Posterior cingulate gyrus (tissue), 11 donors: ENCODE data around the gene AHRR.

Experiments used
- DNase-seq, 10 donors: peaks; one replicate each; pipeline versions ENCODE4 v3.0.0 to v3.0.0-alpha.2; 2020 to 2021; ENCODE audit warnings: mixed read lengths in 3 of 10
- intact Hi-C: fragments of 100-400 bp; cut with DNase I; formaldehyde crosslinking; loops from one replicate; pipeline ENCODE4 v1.15.1; 2023

Gene AHRR

DNA sequence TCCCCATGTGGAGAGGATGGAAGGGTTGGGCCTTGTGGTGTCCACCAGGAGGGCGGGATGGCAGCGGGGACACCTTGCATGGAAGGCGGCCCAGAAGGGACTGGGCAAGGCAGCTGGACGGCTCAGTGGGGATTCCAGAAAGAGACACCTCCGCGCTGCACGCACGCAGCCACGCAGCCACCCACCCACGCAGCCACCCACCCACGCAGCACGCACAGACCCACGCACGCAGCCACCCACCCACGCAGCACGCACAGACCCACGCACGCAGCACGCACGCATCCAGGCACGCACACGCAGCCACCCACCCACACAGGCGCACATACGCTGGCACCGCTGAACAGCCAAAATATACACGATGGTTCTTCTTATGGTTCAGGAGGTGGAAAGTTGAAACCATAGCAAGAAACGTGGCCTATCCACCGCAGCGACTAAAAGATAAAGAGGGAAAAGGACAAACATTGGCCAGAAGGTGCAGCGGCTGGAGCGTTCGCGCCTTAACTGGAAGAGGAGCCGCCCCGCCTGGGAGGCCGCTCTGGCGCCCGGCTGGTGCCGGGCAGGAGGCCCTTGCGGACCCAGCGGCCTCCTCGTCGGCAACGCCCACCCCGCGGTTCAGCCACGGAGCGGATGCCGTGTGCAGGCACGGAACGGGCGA, 99.2 kb downstream of the AHRR start:
- intact Hi-C loops, result no loop called here
- peak in 2 of 10 donors; percentile 9 to 84 for DNase-seq

DNA sequence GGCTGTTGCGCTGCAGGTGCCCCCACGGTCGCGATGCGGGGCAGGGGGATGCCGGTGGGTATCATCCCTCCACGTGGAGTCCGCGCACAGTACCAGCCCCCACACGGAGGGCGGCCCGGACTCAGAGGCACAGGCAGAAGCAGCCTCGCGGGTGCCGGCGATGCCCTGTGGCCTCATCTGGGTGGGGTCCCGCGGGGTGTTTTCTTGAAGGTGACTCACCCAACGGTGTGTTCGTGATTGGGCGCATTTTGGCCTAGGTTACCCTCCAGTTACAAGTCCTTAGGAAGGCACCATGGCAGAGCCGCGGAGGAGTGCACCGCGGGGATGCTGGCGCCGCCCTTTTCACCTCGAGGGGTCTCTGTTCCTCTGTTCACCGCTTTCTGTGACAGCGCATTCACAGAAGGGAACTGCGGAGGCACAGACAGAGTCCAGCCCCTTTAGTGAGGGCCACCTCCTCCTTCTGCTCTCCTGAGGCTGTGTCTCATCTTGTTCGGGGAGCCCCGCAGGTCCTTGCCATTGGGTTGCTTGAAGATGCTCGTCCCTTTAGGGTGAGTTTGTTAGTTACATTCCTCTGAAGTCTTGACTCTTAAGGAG, 99.9 kb downstream of the AHRR start:
- DNase-seq, result peak in 2 of 10 donors; percentile 4 to 75
- intact Hi-C loops, result no loop called here

DNA sequence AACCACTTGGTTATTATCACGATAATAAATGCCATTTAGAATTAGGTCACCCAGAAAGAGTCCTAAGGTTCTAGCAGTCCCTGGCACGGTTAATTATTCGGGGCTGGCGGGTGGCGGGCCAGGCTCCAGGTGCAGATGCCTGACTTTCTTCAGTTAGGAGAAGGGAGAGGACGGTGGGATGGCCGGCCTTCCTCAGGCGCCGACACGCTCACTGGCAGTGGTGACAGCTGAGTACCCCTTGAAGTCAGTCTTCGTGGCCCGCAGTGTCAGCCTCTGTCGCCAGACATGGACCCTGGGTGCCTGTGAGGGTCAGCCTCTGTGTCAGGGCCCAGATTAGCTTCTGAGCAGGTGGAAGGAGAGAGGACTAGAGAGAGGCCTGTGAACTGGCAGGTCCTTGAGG, 100.4 kb downstream of the AHRR start:
- intact Hi-C loops, result no loop called here
- DNase-seq, result peak in 3 of 10 donors; percentile 5 to 80 (median 76)

DNA sequence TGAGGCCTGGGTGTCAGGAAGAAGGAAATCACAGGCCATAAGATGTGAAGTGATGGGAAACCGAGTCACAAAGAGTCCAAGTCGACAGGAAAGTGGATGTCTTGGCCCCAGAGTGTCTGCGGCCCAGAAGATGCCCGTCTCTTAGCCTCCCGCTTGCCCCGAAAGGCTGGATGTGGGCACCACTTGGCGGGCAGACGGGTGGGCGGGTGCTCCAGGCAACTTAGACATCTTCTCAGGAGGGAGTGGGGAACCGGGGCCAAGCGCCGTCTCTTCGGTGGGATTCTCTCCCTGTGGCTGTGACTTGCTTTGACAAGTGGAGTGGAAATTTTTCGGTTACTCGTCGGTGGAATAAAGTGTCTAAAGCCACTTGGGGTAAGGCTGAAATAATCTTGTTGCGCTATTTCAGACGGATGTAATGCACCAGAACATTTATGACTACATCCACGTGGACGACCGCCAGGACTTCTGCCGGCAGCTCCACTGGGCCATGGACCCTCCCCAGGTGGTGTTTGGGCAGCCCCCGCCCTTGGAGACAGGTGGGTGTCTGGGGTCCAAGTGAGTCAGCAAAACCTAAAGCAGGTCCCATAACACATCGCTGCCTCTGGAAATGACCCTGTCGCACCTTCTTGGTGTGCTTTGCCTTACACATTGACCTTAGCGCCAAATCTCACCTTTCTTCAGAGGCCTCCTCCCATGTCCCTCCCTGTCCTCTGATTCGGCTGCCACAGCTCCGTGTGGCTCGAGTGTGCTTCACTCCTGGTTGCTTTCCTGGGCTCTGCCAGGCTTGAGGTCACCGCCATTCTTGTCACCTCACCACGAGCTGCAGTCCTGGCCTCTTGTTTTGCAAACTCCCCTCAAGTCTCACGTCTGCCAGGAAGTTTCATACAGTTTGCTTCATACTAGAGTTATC, 101.1 kb downstream of the AHRR start:
- DNase-seq, result peak in 4 of 10 donors; percentile 5 to 77 (median 42)
- intact Hi-C loops, result no loop called here

DNA sequence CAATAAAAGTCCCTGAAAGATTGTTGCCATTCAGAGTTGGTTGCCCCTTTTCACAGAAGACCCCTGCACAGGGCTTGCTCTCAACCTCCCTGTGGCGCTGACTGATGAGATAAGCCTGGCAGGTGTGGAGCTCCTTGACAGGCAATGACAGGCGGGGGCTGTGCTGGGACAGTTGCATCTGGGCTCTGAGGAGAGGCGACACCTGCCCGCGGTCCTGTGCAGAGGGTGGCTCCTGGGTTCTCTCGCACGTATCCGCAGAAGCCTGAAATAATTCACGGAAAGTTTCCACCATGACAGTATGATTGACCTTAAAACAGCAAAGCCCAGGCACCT, 101.7 kb downstream of the AHRR start:
- DNase-seq, result peak in 4 of 10 donors; percentile 7 to 76 (median 31)

DNA sequence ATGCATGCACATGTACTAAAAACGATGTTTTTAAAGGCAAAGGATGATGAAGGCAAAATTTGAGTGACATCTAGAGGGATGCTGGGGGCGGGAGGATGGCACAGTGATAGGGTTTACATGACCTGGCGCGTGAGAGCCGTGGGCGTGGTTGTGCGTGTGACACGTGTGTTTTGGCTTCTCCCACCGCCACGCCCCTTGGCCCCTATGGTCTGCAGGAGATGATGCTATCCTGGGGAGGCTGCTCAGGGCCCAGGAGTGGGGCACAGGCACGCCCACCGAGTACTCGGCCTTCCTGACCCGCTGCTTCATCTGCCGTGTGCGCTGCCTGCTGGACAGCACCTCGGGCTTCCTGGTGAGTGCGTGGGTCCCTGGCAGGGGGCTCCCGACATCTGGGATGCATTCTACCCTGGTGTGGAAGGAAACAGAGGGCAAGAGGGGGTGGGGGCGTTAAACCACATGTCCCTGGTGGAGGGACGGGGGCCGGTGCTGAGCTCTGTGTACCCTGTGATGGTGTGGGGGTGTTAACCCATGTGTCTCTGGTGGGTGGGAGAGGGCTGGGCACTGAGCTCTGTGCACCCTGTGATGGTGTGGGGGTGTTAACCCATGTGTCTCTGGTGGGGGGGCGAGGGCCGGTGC, 102.2 kb downstream of the AHRR start:
- DNase-seq, result peak in 3 of 10 donors; percentile 13 to 74 (median 59)
- intact Hi-C loops, result no loop called here

More for the DNA sequence above, 101.7 kb downstream of the AHRR start:
- intact Hi-C loops, result no loop called here

DNA sequence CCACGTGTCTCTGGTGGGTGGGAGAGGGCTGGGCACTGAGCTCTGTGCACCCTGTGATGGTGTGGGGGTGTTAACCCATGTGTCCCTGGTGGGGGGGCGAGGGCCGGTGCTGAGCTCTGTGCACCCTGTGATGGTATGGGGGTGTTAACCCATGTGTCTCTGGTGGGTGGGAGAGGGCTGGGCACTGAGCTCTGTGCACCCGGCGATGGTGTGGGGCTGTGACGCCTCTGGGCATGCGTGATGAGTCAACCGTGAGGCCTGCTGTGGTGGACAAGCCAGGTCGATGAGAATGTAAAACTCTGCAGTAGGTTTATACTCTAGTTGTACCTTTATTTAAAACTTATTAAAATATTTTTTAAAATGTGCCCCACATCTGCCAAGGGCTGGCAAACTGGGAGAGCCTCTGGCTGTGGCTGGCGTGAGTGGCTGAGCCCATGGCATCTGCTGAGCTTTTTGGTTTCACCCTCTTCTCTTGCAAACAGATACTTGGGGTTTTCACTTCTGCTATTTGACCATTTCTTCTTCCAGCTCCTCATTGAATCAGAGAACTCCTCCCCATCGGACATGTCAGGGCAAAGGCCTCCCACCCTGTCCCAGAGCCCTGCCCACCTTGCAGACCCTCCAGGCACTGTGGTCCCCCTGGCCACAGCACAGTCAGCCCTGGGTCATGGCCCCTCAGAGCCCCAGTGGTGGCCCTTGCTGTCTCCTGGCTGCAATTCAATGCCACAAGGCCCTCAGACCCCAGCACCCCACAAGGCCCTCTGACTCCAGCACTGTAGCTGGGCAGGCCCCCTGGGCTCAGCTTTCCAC, 103.0 kb downstream of the AHRR start:
- DNase-seq, result peak in 2 of 10 donors; percentile 14 to 80
- intact Hi-C loops, result loop anchor here (5.0 kb wide), 1 partner anchor 107 kb away; no protein-coding TSS in a partner anchor

DNA sequence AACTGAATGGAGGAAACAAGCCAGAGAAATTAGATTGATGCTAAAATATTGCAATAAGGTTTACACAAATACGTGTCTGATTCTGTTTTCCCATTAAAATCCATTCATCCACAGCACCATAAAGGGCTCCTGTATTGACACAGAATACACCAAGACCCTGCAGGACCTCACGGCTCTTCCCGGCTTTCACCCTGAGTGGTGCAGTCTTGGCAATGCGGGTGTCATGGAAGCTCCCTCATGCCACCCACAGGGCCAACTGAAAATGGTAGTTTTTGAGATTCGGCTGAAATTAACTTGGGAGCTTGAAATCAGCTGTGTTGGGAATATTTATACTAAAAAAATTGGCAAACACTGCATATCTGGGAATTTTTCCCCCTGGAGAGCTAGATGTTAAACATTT, 104.2 kb downstream of the AHRR start:
- DNase-seq, result peak in 2 of 10 donors; percentile 43 to 89
- intact Hi-C loops, result loop anchor here (5.0 kb wide), 1 partner anchor 108 kb away; no protein-coding TSS in a partner anchor

DNA sequence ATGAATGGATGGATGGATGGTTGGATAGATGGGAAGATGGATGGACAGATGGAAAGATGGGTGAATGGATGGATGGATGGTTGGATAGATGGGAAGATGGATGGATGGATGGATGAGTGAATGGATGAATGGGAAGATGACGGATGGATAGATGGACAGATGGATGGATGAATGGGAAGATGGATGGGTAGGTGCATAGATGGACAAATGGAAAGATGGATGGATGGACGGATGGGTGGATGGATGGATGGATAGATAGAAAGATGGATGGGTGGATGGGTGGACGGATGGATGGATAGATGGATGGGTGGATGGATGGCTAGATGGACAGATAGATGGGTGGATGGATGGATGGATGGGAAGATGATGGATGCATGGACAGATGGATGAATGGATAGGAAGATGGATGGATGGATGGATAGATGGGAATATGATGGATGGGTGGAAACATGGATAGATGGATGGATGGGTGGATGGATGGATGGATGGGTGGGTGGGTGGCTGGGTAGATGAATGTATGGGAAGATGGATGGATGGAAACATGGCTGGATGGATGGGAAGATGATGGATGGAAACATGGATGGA, 105.0 kb downstream of the AHRR start:
- DNase-seq, result no peak

DNA sequence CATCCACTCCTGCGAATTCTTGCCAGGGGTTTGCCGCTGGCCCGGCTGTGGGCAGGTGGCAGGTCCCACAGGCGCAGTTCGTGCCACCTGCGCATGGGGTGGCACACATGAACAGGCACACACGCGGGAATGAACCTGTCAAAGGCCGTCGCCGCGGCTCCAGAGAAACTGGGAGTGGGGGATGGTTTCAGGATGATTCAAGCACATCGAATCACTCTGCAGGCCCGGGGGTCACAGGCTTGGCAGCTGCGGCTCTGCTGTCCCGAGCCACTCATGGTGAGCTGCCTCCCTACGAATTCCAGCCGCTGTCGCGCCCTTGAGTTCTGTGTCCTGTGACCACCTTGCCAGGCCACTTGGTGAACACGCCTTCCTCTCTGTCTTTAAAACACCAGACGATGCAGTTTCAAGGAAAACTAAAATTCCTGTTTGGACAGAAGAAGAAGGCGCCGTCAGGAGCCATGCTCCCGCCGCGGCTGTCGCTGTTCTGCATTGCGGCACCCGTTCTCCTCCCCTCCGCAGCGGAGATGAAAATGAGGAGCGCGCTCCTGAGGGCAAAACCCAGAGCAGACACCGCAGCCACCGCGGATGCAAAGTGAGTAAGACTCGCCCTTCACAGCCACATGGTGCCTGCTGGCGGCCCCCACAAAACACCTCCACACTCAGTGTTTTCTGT, 106.0 kb downstream of the AHRR start:
- intact Hi-C loops, result loop anchor here (5.0 kb wide), 1 partner anchor 110 kb away; no protein-coding TSS in a partner anchor
- peak in 3 of 10 donors; percentile 2 to 87 (median 85) for DNase-seq

More for the DNA sequence above, 105.0 kb downstream of the AHRR start:
- intact Hi-C loops, result loop anchor here (5.0 kb wide), 1 partner anchor 109 kb away; no protein-coding TSS in a partner anchor

DNA sequence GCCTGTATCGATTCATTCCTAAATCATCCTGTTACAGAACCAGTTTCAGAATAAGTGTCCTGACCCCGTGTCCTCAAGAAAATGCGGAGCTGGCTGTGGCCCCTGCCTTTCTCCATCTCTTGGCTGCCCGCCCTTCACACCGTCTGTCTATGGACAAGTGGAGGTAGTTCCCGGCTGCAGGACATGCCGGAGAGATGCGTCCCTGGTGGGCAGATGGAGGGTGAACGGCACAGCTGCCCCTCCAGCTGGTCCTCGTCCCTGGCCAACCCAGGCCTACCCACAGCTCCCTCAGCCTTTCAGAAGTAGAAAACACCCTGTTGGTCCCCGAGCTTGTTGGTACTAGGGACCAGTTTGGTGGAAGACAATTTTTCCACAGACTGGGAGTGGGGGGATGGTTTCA, 106.7 kb downstream of the AHRR start:
- intact Hi-C loops, result loop anchor here (5.0 kb wide), 1 partner anchor 111 kb away; no protein-coding TSS in a partner anchor
- peak in 2 of 10 donors; percentile 3 to 85 for DNase-seq

DNA sequence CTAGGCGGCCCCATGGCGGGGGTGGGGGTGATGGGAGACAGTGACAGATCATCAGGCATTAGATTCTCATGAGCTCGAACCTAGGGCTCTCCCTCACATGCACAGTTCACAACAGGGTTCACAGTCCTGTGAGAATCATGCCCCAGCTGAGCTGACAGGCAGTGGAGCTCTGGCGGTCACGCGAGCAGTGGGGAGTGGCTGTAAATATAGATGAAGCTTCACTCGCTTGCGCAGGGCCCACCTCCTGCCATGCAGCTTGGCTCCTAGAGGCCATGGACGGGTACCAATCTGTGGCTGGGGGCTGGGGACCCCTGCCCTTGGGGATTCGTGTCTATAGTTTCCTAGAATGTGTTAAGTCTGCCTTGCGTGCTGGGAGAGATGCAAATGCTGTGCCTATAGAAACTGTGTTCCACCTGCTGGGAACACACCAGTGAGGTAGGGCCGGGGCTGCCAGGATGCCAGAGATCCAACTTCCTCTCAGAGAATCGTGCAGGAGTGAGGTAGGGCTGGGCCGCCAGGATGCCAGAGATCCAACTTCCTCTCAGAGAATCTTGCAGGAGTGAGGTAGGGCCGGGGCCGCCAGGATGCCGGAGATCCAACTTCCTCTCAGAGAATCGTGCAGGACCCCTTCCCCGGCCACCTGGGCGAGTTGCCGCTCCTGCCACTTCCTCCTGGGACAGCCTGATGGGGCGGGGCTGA, 107.4 kb downstream of the AHRR start:
- DNase-seq, result peak in 2 of 10 donors; percentile 7 to 45
- intact Hi-C loops, result loop anchor here (5.0 kb wide), 1 partner anchor 112 kb away; no protein-coding TSS in a partner anchor

DNA sequence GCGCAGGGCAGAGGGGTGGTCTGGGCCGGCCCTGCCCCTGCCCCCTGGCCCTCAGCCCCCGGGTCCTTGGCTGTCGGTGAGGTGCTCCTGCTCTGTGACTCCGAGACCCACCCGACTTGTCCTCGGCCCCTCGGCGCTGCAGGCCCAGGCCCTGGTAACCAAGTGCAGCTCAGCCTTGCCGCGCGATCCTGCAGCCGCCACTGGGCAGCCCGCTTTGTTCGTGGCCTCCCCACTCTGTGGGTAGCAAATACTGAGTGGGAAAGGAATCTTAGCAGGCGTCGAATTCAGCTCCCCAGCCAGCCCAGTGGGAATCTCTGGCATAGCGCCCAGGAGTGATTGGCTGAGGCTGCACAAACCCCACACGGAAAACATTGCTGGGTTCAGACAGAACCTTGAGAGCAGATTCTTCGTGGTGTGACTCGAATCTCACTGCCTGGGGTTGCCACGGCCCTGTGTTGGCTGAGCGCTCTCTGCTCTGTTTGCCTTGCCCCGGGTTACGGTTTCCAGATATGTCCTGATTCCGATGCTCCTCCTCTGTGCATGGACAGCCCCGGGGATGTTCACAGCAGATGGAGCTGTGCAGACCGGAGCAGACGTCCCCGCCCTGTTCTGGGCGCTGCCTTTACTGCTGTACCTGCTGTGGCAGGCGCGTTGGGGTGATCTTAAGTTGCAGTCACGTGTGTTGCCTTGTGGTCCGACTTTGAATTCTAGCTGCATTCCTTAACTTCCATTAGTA, 108.1 kb downstream of the AHRR start:
- DNase-seq, result peak in 3 of 10 donors; percentile 16 to 88 (median 86)
- intact Hi-C loops, result loop anchor here (5.0 kb wide), 1 partner anchor 112 kb away; no protein-coding TSS in a partner anchor

DNA sequence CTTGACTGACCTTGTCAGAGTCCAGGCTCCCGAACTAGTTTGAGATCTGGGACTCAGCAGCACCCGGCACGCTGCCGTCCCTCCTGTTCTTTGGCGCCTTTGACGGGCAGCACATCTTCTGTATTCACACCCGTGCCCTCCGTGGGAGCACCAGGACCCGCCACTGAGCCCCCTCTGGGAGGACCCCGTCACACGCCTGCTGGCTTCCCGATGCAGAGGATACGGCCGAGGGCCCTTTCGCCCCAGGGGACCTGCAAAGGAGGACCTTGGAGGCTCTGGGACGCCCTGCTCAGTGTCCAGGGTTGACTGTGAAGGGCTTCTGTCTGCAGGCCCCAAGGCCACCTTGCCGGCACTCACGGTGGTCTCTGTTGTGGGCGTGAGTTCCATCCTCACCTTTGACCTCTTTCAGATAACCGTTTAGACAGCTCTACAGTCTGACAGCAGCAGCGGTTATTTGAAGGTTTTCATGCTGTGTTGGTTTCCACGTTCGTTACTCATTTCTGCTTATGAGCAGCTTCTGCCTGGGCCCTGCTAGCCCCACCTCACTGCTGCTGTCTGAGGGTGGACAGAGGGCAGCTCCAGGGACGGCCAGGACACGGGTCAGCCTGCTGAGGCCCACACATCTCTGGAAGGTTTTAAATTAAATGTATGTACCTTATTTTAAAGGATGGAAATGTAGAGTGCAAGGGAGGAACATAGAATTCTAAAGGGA, 108.9 kb downstream of the AHRR start:
- peak in 2 of 10 donors; percentile 11 to 83 for DNase-seq
- intact Hi-C loops, result no loop called here

DNA sequence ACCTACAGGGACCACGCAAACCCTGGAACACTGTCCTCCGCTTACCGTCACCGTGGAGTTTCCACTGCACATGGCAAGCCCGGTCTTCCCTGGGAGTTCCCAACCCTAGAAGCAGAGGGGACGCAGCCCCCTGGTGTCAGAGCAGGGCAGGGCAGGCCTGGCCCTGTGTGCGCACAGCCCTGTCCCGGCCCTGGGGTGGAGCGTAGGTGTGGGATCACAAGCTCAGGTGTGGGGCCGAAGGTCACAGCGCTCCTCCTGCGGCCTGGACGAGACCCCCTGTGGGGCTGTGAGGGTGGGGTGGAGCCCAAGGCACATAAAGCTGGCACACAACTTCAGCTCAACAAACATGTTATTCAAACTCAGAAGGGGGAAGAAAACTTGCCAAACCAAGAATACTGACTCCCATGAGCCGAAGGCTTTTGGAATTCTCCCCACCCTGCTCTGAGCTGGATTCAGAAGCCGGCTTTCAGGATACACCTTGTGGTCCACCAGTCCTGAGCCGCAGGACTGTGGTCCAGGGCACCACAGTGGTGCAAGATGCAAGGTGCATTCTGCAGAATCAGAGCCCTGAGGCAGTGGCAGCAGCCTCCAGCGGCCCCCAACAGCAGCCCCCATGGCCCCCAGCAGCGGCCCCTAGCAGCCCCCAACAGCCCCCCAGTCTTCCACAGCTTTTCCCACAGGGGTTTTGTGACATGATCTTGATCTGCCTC, 109.6 kb downstream of the AHRR start:
- DNase-seq, result peak in 2 of 10 donors; percentile 15 to 80
- intact Hi-C loops, result no loop called here

DNA sequence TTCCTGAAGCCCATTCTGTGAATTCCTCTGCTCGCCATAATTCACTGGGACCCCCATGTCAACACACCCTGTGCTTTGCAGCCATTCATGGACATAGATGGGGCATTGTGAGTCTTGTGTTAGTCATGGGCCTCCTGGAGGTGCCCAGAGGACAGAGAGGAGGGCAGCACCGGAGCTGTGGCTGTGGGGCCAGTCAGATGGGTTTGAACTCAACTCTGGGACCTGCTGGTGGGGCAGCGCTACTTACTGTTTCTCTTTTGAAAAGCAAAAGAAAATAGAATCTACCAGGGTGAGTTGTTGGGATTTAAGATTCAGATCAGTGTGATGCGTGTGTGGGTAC, 110.2 kb downstream of the AHRR start:
- intact Hi-C loops, result no loop called here
- DNase-seq, result peak in 1 of 10 donors; percentile 3
